Fibroblast of lung (primary cell): ENCODE measurements around the gene TDRD15. TPM values are rescaled to one million over a fixed set of nuclear protein-coding genes. Genes with fewer than 3 reads are reported as not detected.

ENCODE experiments used
- DNase-seq, 2 donors: peaks; one replicate each; pipeline versions ENCODE4 v3.0.0 to v3.0.0-alpha.2; 2010; ENCODE audit warnings: low read depth in 2 of 2
- H2AFZ ChIP-seq: 2 replicates; pipeline ENCODE4 v1.5.1; 2012; ENCODE audit warnings: low read length, control low read depth, inconsistent platforms
- H3K27ac ChIP-seq: 2 replicates; pipeline ENCODE4 v1.5.1; 2011; ENCODE audit warnings: low read length, control low read depth; ENCODE audit not compliant: insufficient read depth
- H3K27me3 ChIP-seq: 2 replicates; pipeline ENCODE4 v1.5.1; 2011; ENCODE audit warnings: mild to moderate bottlenecking, low read length; ENCODE audit not compliant: control insufficient read depth, insufficient read depth
- H3K36me3 ChIP-seq: 2 replicates; pipeline ENCODE4 v1.5.1; 2011; ENCODE audit warnings: low read length; ENCODE audit not compliant: control insufficient read depth, insufficient read depth
- H3K4me1 ChIP-seq: 2 replicates; pipeline ENCODE4 v1.5.1; 2011; ENCODE audit warnings: low read length; ENCODE audit not compliant: control insufficient read depth, insufficient read depth; ENCODE audit errors: extremely low read depth
- H3K4me2 ChIP-seq: 2 replicates; pipeline ENCODE4 v1.5.1; 2011; ENCODE audit warnings: low read length, control low read depth; ENCODE audit not compliant: insufficient read depth; ENCODE audit errors: extremely low read depth
- H3K4me3 ChIP-seq, 4 experiments: fragments of 200-600 bp in 1 of 4; sonication (generic) in 1 of 4; replicated peaks in 1 of 4; 2 replicates each; pipeline ENCODE4 v1.5.1; 2011 to 2016; ENCODE audit warnings: low read length in 4 of 4, low read depth in 3 of 4, mild to moderate bottlenecking in 3 of 4, control low read depth in 2 of 4, inconsistent platforms in 1 of 4, mixed read lengths in 1 of 4; ENCODE audit not compliant: insufficient read depth in 1 of 4; ENCODE audit errors: control extremely low read depth in 1 of 4
- H3K79me2 ChIP-seq: 2 replicates; pipeline ENCODE4 v1.5.1; 2012; ENCODE audit warnings: mild to moderate bottlenecking, low read length, inconsistent platforms; ENCODE audit not compliant: control insufficient read depth, insufficient read depth
- H3K9ac ChIP-seq: 2 replicates; pipeline ENCODE4 v1.5.1; 2011; ENCODE audit warnings: mild to moderate bottlenecking, low read length, control low read depth; ENCODE audit not compliant: insufficient read depth
- H3K9me3 ChIP-seq: 2 replicates; pipeline ENCODE4 v1.5.1; 2012; ENCODE audit warnings: low read depth, low read length; ENCODE audit not compliant: control insufficient read depth, insufficient read depth
- H4K20me1 ChIP-seq: 2 replicates; pipeline ENCODE4 v1.5.1; 2011; ENCODE audit warnings: low read length; ENCODE audit not compliant: control insufficient read depth, insufficient read depth; ENCODE audit errors: extremely low read depth
- EZH2 ChIP-seq: IDR thresholded peaks from 2 replicates; pipeline ENCODE4 v1.5.1; 2012; ENCODE audit warnings: low read length, control low read depth, mild to moderate bottlenecking; ENCODE audit errors: missing control alignments
- polyA plus RNA-seq, 2 donors: library from polyadenylated mRNA; depleted of rRNA in 1 of 2; stranded (reverse) in 1 of 2; unstranded in 1 of 2; fragments of >200 nt; gene quantifications; 2 replicates each; pipeline ENCODE4 v1.2.1, GENCODE V29; 2011 to 2012; ENCODE audit warnings: missing spikeins in 1 of 2
- total RNA-seq: library from RNA; depleted of rRNA; stranded (reverse); fragments of >200 nt; gene quantifications from 2 replicates; pipeline ENCODE4 v1.2.1, GENCODE V29; 2014
- TF ChIP-seq, protein P1 (sequence below), 2 donors: IDR thresholded peaks in 1 of 2; conservative IDR thresholded peaks in 1 of 2; 1 replicate in 1 of 2; 2 replicates in 1 of 2; pipeline ENCODE4 v1.5.1; 2011 to 2012; ENCODE audit warnings: low read length in 2 of 2, control low read depth in 1 of 2, inconsistent platforms in 1 of 2, low read depth in 1 of 2, mild to moderate bottlenecking in 1 of 2

TDRD15 gene
- total and polyA plus RNA-seq, 2 donors (not counting 1 experiment from before 2014, with no cell fraction given) = not detected

- Histone ChIP-seq H4K20me1 (no peaks in the 10 kb centered on the region), H3K27ac (no peak overlapping the region), H3K36me3 (no peaks in the 10 kb centered on the region), H3K4me3 (no peak overlapping the region), H3K4me1 (no peaks in the 10 kb centered on the region), H3K9ac (no peak overlapping the region), H2AFZ (no peak overlapping the region), H3K9me3 (no peaks in the 10 kb centered on the region), H3K27me3 (no peaks in the 10 kb centered on the region), H3K4me2 (no peak overlapping the region), H3K79me2 (no peaks in the 10 kb centered on the region)
- TF ChIP-seq, protein P1, sequence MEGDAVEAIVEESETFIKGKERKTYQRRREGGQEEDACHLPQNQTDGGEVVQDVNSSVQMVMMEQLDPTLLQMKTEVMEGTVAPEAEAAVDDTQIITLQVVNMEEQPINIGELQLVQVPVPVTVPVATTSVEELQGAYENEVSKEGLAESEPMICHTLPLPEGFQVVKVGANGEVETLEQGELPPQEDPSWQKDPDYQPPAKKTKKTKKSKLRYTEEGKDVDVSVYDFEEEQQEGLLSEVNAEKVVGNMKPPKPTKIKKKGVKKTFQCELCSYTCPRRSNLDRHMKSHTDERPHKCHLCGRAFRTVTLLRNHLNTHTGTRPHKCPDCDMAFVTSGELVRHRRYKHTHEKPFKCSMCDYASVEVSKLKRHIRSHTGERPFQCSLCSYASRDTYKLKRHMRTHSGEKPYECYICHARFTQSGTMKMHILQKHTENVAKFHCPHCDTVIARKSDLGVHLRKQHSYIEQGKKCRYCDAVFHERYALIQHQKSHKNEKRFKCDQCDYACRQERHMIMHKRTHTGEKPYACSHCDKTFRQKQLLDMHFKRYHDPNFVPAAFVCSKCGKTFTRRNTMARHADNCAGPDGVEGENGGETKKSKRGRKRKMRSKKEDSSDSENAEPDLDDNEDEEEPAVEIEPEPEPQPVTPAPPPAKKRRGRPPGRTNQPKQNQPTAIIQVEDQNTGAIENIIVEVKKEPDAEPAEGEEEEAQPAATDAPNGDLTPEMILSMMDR (conservative IDR thresholded peaks at IDR 0.05 in 1 of 2, IDR thresholded peaks at IDR 0.05 in 1 of 2; ENCODE audit: low read depth in 1 of 2, low read length in 2 of 2) = no peak
- no peak for TF ChIP-seq EZH2
- no peak for DNase-seq
These were observed 28.1 kb upstream of the TDRD15 start for GRCh38 chr2:21095714-21096113.

GRCh38 chr2:21096458-21096857 lies 27.3 kb upstream of the TDRD15 start:
- Histone ChIP-seq H3K4me1 (no peaks in the 10 kb centered on the region), H3K4me2 (no peak overlapping the region), H4K20me1 (no peaks in the 10 kb centered on the region)

DNA sequence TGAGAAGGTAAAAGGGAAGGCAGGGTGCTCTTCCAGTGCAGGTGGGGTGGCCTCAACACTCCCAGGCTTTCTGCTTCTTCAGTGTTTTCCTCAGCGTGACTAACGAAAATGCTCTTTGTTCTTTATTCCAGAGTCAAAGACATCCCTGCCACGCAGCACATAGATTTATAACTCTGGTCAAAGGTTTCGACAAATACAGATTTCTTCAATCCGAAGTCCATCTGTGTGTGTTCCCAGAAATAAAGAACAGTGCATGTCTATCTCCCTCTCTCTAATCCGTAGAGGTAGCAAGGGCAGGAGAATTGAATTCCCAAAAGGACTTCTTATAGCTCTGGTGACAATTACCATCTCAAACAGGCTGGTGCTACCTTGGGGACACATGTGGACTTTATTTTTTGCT lies 26.4 kb upstream of the TDRD15 start:
- Histone ChIP-seq H3K9me3 (no peaks in the 10 kb centered on the region), H3K4me2 (no peak overlapping the region), H4K20me1 (no peaks in the 10 kb centered on the region), H3K79me2 (no peaks in the 10 kb centered on the region), H2AFZ (no peak overlapping the region), H3K27me3 (no peaks in the 10 kb centered on the region), H3K27ac (no peak overlapping the region), H3K4me1 (no peaks in the 10 kb centered on the region), H3K36me3 (no peaks in the 10 kb centered on the region), H3K9ac (no peak overlapping the region), H3K4me3 (no peak overlapping the region)
- TF ChIP-seq, protein P1 (conservative IDR thresholded peaks at IDR 0.05 in 1 of 2, IDR thresholded peaks at IDR 0.05 in 1 of 2; ENCODE audit: low read depth in 1 of 2, low read length in 2 of 2) = no peak
- TF ChIP-seq EZH2 = no peak
- no peak for DNase-seq

More at GRCh38 chr2:21096458-21096857, 27.3 kb upstream of the TDRD15 start:
- Histone ChIP-seq H2AFZ (no peak overlapping the region), H3K79me2 (no peaks in the 10 kb centered on the region), H3K27ac (no peak overlapping the region), H3K9ac (no peak overlapping the region), H3K9me3 (no peaks in the 10 kb centered on the region), H3K4me3 (no peak overlapping the region), H3K27me3 (no peaks in the 10 kb centered on the region), H3K36me3 (no peaks in the 10 kb centered on the region)
- TF ChIP-seq, protein P1 (conservative IDR thresholded peaks at IDR 0.05 in 1 of 2, IDR thresholded peaks at IDR 0.05 in 1 of 2; ENCODE audit: low read depth in 1 of 2, low read length in 2 of 2) = no peak
- TF ChIP-seq EZH2 = no peak
- DNase-seq = no peak
